ENCODE results near the gene NTM.

The NTM gene

GRCh38 chr11:131758726-131759125 is 388.3 kb downstream of the NTM start:
- ChIA-PET POLR2A (no interaction called here), CTCF (interaction anchor here (3.7 kb wide), 1 partner anchor 11 kb away, joined by 37 read pairs; no protein-coding TSS in a partner anchor)
- TF ChIP-seq, protein P1, sequence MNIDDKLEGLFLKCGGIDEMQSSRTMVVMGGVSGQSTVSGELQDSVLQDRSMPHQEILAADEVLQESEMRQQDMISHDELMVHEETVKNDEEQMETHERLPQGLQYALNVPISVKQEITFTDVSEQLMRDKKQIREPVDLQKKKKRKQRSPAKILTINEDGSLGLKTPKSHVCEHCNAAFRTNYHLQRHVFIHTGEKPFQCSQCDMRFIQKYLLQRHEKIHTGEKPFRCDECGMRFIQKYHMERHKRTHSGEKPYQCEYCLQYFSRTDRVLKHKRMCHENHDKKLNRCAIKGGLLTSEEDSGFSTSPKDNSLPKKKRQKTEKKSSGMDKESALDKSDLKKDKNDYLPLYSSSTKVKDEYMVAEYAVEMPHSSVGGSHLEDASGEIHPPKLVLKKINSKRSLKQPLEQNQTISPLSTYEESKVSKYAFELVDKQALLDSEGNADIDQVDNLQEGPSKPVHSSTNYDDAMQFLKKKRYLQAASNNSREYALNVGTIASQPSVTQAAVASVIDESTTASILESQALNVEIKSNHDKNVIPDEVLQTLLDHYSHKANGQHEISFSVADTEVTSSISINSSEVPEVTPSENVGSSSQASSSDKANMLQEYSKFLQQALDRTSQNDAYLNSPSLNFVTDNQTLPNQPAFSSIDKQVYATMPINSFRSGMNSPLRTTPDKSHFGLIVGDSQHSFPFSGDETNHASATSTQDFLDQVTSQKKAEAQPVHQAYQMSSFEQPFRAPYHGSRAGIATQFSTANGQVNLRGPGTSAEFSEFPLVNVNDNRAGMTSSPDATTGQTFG (tag by site-specific recombination; IDR thresholded peaks at IDR 0.05; ENCODE audit: borderline replicate concordance), result no peak
- no peak for TF ChIP-seq ZNF416 (tag by site-specific recombination; IDR thresholded peaks at IDR 0.05)
- TF ChIP-seq PBX3 (CRISPR knock-in tag; IDR thresholded peaks at IDR 0.05), result no peak
- no peak for TF ChIP-seq ZSCAN5A (tag by site-specific recombination; IDR thresholded peaks at IDR 0.05)
- TF ChIP-seq ZNF792 (tag by site-specific recombination; IDR thresholded peaks at IDR 0.05), result no peak
- no peak for TF ChIP-seq RBAK (tag by site-specific recombination; IDR thresholded peaks at IDR 0.05)
- no peak for TF ChIP-seq ZFP69B (tag by site-specific recombination; IDR thresholded peaks at IDR 0.05)
- TF ChIP-seq ZNF645 (tag by site-specific recombination; IDR thresholded peaks at IDR 0.05), result no peak
- TF ChIP-seq ZNF140 (tag by site-specific recombination; IDR thresholded peaks at IDR 0.05), result no peak
- TF ChIP-seq ZNF747 (tag by site-specific recombination; IDR thresholded peaks at IDR 0.05), result no peak
- TF ChIP-seq PRDM1 (tag by site-specific recombination; IDR thresholded peaks at IDR 0.05), result no peak
- TF ChIP-seq, protein P2, sequence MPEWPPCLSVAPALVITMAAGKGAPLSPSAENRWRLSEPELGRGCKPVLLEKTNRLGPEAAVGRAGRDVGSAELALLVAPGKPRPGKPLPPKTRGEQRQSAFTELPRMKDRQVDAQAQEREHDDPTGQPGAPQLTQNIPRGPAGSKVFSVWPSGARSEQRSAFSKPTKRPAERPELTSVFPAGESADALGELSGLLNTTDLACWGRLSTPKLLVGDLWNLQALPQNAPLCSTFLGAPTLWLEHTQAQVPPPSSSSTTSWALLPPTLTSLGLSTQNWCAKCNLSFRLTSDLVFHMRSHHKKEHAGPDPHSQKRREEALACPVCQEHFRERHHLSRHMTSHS (tag by site-specific recombination; IDR thresholded peaks at IDR 0.05), result no peak
- TF ChIP-seq ZNF610 (tag by site-specific recombination; IDR thresholded peaks at IDR 0.05; ENCODE audit: borderline replicate concordance), result no peak
- no peak for TF ChIP-seq ZNF621 (tag by site-specific recombination; IDR thresholded peaks at IDR 0.05)
- TF ChIP-seq ZNF433 (tag by site-specific recombination; IDR thresholded peaks at IDR 0.05; ENCODE audit: low read depth), result no peak
- TF ChIP-seq ZNF843 (tag by site-specific recombination; IDR thresholded peaks at IDR 0.05), result no peak
- no peak for TF ChIP-seq ZNF16 (tag by site-specific recombination; IDR thresholded peaks at IDR 0.05; ENCODE audit: low read depth)
- TF ChIP-seq MZF1 (tag by site-specific recombination; IDR thresholded peaks at IDR 0.05; ENCODE audit: borderline replicate concordance), result no peak
- Histone ChIP-seq H3K27ac (ENCODE audit: extremely low read depth, low read depth, low read length) (no peak overlapping the region), H3K4me3 (ENCODE audit: low read depth, low read length) (no peak overlapping the region), H3K4me1 (ENCODE audit: control insufficient read depth, insufficient read depth, low read length) (no peaks in the 10 kb centered on the region), H3K9me3 (ENCODE audit: control insufficient read depth, insufficient read depth, low read depth, low read length) (no peaks in the 10 kb centered on the region), H3K36me3 (ENCODE audit: control insufficient read depth in 2 of 2, insufficient read depth in 1 of 2, low read length in 2 of 2) (no peaks in the 10 kb centered on the region)

DNA sequence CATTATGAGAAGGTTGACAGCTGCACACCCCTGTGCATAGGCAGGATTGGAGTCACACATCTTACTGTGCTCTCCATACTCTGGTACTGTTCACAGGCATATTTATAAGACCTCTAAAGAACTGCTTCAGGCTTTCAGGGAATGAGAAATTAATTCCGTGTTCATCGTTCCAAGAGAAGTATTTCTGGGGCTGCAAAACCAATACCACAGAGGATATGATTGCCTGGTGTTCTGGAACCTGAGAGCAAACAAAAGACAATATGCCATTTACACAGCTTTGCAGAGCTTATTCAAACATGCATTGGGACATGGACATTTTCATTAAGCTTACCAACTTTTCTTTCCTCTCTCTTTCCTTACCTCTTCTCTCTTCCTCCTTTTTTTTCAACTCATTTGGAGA is 388.7 kb downstream of the NTM start:
- no peaks in the 10 kb centered on the region for H3K9me3 ChIP-seq (ENCODE audit: control insufficient read depth, insufficient read depth, low read depth, low read length)
- ChIA-PET POLR2A (no interaction called here), CTCF (no interaction called here)
- no peaks in the 10 kb centered on the region for H3K4me1 ChIP-seq (ENCODE audit: control insufficient read depth, insufficient read depth, low read length)
- no peaks in the 10 kb centered on the region for H3K36me3 ChIP-seq (ENCODE audit: control insufficient read depth in 2 of 2, insufficient read depth in 1 of 2, low read length in 2 of 2)
- H3K4me3 ChIP-seq (ENCODE audit: low read depth, low read length), result no peak overlapping the region
- TF ChIP-seq ZNF354C (tag by site-specific recombination; IDR thresholded peaks at IDR 0.05; ENCODE audit: borderline replicate concordance, low read depth), result no peak
- no peak for TF ChIP-seq RBAK (tag by site-specific recombination; IDR thresholded peaks at IDR 0.05)
- no peak overlapping the region for H3K27ac ChIP-seq (ENCODE audit: extremely low read depth, low read depth, low read length)

Data from HEK293 (cell line).